Stimulated activated naive CD8-positive, alpha-beta T cell treated with anti-CD3 and anti-CD28 coated beads, Interleukin-15, amount 100 ng/mL, for 72 hours (primary cell): ENCODE data around the gene DGKA.

Experiments used
- ATAC-seq: fragments of 150-1000 bp; cut with Tn5 transposase; 2 replicates; pipeline ENCODE4 v1.10.0; 2021; ENCODE audit warnings: mild to moderate bottlenecking, moderate library complexity
- DNase-seq, 2 donors: peaks; one replicate each; pipeline ENCODE4 v3.0.0; 2021 to 2022
- H3K27ac Mint-ChIP-seq, 2 donors: one replicate each; pipeline ENCODE4 v1.8.0; 2022; ENCODE audit warnings: mild to moderate bottlenecking in 2 of 2, mixed read lengths in 2 of 2, moderate library complexity in 2 of 2
- H3K27me3 Mint-ChIP-seq: one replicate; pipeline ENCODE4 v1.8.0; 2022; ENCODE audit warnings: mixed read lengths
- H3K4me1 Mint-ChIP-seq: one replicate; pipeline ENCODE4 v1.8.0; 2022; ENCODE audit warnings: mild to moderate bottlenecking, mixed read lengths
- H3K4me3 Mint-ChIP-seq, 2 donors: one replicate each; pipeline ENCODE4 v1.8.0; 2022; ENCODE audit warnings: mild to moderate bottlenecking in 2 of 2, mixed read lengths in 2 of 2, moderate library complexity in 1 of 2
- H3K9me3 Mint-ChIP-seq, 2 donors: one replicate each; pipeline ENCODE4 v1.8.0; 2022; ENCODE audit warnings: mixed read lengths in 2 of 2

The DGKA gene

DNA sequence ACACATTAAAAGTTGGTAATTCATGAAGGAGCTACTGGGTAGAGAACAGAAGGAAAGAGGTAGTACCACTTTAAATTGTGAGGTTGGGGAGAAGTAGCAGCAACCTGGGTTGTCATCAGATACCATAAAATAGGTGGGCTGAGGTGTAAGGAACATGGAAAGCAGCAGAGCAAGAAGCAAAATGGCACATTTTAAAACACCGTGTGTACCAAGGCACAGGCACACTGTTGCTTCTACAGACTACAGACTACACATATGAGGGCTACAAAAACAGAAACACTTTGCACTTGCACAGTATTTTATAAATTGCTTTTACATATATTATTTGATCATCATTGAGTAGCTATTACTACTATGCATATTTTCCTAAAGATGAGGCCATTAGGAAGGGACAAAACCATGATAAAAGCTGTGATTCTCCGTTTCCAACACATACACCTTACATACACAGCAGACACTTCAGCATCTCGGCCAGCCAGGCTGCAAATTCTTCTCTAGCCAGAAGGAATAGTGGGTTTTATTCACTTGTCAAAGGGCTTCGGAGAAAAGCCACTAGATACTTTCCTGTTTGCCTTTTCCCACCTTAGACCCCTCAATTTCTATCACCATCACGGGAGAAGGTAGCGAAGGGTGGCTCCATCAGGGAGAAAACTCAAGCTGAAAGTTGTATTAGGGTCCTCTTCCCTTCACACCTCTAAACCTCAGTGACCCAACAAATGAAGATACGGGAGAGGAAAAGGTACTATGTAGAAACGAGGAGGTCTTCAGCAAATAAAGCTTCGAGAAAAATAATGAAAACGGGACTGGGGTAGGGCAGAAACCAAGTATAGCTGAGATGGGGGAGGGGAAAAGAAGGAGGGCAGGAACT lies 4.9 kb upstream of the DGKA start:
- Mint-ChIP-seq H3K27me3 (no peaks in the 10 kb centered on the region), H3K27ac (peak overlapping the region; percentile 97 to 99), H3K9me3 (no peaks in the 10 kb centered on the region), H3K4me3 (peak overlapping the region; percentile 91 to 92), H3K4me1 (peaks cover 54% of the 10 kb centered on the region)
- DNase-seq (peak in 1 of 2 donors; percentile 23), ATAC-seq (no peak)

DNA sequence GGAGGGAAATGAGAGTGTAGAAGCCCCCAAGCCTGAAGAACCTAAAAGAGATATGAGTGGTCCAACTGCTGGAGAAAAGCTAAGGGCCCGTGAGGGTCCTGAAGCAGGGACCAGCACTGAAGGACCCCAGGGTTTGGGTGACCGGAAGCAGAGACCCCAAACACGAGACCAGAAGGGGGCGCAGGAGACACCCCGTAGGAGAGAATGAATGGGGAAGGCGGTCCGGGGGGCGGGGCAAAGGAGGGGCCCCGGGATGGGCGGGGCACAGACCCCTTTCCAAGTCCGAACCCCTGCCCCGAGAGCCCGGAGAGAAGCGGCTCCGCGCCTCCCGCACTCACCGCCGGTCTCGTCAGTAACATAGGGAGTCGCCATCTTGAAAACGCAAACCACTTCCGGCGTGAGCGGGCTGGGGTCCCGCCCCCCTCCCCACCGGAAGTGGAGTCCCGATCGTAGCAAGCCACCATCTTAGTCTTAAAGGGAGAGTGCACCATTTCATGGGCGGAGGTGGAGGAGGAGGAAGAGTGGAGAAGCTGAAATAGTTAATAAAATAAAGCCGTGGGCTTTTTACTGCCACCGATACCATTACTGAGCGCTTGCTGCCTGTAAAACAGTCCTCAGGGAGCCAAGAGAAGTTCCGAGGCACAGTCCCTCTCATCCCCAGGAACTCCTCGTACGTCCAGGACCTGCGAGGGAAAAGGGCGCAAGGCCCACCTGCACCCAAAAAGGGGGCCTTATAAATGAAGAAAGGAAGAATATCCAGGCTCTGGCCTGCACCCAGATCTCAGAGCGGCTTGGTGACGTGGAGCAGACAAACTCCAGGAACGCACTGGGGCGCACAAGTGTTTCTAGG lies 4.0 kb upstream of the DGKA start:
- peak overlapping the region; percentile 91 to 92 for H3K4me3 Mint-ChIP-seq
- ATAC-seq: peak; percentile 58
- peak; percentile 89 to 94 for DNase-seq
- no peaks in the 10 kb centered on the region for H3K27me3 Mint-ChIP-seq
- peaks cover 48% of the 10 kb centered on the region for H3K4me1 Mint-ChIP-seq
- H3K27ac Mint-ChIP-seq: peak overlapping the region; percentile 97 to 99
- no peaks in the 10 kb centered on the region for H3K9me3 Mint-ChIP-seq

DNA sequence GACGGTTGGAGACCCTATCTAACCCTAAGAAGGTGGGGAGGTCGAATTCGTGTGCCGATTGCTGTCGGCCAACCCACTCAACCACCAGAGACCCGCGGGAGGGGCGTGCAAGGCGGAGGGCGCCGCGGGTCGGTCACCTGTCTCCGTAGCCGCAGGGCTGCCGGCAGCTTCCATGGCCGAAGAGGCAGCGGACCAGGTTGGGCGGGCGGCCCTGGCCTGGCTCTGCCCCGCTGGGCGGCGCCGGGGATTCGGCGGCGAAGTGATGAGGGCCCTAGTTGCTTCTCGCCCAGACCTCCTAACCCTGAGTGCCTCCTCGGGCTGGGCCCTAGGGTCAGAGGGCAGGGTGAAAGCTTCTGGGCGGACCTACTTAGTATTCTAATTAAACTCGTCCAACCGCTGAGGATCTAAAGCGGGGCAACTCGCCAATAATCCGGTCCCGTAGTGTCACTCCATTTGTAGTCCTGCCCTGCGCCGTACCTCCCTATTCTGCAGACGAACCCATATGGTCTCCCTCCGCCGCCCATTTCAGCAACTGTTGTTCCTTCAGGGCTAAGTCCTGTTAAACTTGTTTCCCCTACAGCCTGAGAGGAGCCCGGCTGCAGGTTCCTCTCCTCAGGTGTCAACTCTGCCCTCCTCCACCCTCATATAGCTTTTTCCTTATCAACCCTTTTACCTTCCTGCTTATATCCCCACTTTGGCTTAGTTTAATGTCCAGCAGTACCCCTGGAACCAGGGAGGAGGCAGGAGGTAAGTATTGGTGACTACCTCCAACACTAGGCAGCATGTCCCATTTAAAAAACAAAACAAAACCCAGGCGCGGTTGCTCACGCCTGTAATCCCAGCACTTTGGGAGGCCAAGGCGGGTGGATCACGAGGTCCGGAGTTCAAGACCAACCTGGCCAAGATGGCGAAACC lies 3.1 kb upstream of the DGKA start, which contains the start of gene PYM1:
TSS of gene PYM1 (minus strand) at position 307 of the 915 bp plus-strand sequence. CDS start at position 174, 133 bp downstream.
- Mint-ChIP-seq H3K9me3 (no peaks in the 10 kb centered on the region), H3K27me3 (no peaks in the 10 kb centered on the region), H3K27ac (peak within 1 kb of the TSS; percentile 97 to 99), H3K4me3 (peak within 1 kb of the TSS; percentile 91 to 92), H3K4me1 (peaks cover 40% of the 10 kb centered on the region)
- DNase-seq (peak; percentile 75 to 85), ATAC-seq (peak; percentile 54)

DNA sequence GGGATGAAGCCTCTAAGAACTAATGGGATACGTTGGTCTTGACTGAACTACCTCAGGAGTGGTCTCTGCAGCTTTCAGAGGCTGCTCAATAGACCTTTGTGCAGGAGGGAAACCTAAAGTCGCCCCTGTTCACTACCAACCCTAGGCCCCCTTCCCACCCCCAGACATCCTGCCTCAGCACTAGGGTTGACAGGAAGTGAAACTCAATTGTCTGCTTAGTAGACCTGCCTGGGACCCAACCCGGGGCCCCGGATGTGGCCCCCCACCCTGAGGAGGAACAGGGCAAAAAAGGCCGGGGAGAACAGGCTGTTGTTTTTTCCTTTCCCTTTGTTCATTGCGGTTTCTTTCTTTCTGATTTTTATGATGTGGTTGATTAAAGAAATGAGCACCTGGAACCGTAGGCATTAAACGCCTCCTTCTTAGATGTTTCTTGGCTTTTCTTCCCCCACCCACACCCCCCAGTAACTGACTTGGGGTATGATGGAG lies 1.6 kb upstream of the DGKA start:
- DNase-seq (peak; percentile 88 to 93), ATAC-seq (peak; percentile 72)
- Mint-ChIP-seq H3K4me1 (peaks cover 40% of the 10 kb centered on the region), H3K27ac (peak overlapping the region; percentile 96 to 99), H3K27me3 (no peaks in the 10 kb centered on the region), H3K4me3 (peak overlapping the region; percentile 91 to 92), H3K9me3 (no peaks in the 10 kb centered on the region)

DNA sequence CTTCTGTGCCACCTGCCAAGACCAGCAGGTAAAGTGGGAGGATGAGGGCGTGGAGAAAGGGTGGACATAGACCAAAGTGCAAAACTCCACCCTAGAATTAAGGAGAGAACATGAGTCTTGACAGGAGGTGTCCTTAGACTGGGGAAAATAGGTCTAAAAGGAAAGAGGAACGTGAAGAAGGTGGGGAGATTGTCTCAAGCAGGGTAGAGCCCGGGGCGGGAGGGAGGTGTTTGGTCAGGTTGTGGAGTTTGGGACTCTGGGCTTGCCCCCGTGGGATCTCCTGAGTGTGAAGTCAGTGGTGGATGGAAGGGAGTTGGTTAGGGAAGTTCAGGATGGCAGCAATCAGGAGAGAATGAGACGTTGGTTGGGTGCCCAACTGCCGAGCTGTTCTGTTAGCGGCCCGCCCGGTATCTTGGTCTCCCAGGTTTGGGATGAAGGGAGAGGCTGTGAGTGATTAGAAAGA lies 386 bp downstream of the DGKA start:
- Mint-ChIP-seq H3K27ac (peak overlapping the region; percentile 95 to 97), H3K4me3 (peak overlapping the region; percentile 91 to 92), H3K9me3 (no peaks in the 10 kb centered on the region), H3K4me1 (peaks cover 45% of the 10 kb centered on the region), H3K27me3 (no peaks in the 10 kb centered on the region)
- ATAC-seq (no peak), DNase-seq (no peak)

DNA sequence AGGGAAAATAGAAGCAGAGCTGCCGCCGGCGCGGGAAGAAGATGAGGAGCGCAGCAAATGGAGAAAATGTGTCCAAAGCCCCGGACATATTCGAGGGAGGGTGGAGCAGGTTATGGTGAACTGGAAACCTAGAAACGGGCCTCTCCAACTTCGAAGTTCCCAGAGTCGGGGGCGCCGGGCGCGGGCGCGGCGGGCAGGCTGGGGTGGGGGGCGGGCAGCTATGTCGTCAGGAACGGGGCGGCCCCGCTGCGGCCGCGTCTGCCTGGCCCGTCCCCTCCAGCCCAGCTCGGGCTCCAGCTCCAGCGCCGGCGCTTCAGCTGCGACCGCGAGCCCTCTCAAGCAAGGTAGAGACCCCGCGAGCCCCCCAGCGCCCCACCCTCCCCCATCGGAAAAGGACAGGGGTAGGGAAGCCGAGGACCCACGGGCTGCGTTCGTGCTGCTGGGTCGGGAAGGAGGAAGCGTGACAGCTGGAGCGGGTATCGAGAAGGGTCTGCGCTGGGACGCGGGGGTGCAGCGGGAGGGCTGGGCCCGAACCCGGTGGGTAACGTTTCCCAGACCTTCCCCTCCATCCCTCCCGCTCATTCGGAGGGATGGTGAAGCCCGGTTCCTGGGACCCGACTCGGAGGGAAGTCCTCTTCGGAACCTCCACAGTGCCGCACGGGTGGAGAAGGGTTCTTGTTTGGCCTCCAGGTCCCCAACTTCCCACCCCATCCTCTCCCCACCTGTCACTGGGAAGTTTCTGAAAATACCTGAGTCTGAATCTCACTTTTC lies 1.0 kb downstream of the DGKA start:
- Mint-ChIP-seq H3K27ac (peak overlapping the region; percentile 95 to 97), H3K27me3 (no peaks in the 10 kb centered on the region), H3K9me3 (no peaks in the 10 kb centered on the region), H3K4me3 (peak overlapping the region; percentile 91 to 92), H3K4me1 (peaks cover 51% of the 10 kb centered on the region)
- DNase-seq (peak in 1 of 2 donors; percentile 27), ATAC-seq (no peak)

DNA sequence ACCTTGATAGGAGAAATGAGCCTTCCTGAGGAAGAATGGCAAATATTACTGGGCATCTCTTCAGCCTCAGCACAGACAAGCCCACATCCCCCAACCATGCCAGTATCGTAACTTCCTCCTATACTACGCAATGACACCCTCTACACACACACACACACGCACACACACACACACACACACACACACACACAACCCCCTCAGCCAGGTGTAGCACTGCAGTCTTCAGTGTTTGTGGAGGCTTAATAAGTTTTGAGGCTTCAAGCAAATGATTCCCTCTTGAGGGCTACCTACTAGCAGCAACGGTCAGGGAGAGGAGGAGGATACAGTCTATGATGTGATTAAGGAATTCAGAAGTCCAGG lies 1.6 kb downstream of the DGKA start:
- ATAC-seq: peak; percentile 23
- H3K9me3 Mint-ChIP-seq: no peaks in the 10 kb centered on the region
- H3K27me3 Mint-ChIP-seq: no peaks in the 10 kb centered on the region
- peak overlapping the region; percentile 91 to 92 for H3K4me3 Mint-ChIP-seq
- peak overlapping the region; percentile 90 to 92 for H3K27ac Mint-ChIP-seq
- peaks cover 57% of the 10 kb centered on the region for H3K4me1 Mint-ChIP-seq
- peak in 1 of 2 donors; percentile 52 for DNase-seq

DNA sequence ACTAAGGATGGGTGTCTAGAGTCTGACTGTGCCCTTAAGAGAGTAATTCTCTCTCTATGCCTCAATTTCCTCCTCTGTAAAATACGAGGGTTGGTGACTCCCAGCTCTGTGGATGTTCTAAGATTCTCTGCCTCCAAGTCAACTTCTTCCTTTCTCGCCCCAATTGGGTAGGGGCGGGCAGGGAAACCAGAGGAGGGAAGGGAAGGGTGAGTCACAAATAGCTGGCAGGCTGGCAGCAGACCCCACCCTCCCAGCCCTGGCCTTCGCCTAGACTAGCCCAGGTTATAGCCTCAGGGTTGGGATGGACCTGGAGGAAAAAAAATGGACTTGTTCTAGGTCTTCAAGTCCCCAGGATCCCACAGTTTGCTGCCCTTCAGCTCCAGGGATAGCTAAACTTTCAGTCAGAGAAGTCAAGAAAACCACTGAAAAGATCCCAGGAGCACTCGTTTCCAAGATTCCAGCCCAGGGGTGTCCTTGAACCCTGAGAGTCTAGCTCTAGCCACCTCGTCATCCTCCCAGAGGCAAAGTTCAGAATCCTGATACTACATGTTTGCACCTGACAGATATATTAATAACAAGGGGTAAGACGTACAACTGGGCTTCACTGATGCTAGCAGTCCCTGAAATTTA lies 2.3 kb downstream of the DGKA start:
- DNase-seq (no peak), ATAC-seq (no peak)
- H3K27me3 Mint-ChIP-seq: no peaks in the 10 kb centered on the region
- H3K27ac Mint-ChIP-seq: peak overlapping the region; percentile 46 to 92
- no peaks in the 10 kb centered on the region for H3K9me3 Mint-ChIP-seq
- peak overlapping the region; percentile 91 to 92 for H3K4me3 Mint-ChIP-seq
- H3K4me1 Mint-ChIP-seq: peaks cover 65% of the 10 kb centered on the region

DNA sequence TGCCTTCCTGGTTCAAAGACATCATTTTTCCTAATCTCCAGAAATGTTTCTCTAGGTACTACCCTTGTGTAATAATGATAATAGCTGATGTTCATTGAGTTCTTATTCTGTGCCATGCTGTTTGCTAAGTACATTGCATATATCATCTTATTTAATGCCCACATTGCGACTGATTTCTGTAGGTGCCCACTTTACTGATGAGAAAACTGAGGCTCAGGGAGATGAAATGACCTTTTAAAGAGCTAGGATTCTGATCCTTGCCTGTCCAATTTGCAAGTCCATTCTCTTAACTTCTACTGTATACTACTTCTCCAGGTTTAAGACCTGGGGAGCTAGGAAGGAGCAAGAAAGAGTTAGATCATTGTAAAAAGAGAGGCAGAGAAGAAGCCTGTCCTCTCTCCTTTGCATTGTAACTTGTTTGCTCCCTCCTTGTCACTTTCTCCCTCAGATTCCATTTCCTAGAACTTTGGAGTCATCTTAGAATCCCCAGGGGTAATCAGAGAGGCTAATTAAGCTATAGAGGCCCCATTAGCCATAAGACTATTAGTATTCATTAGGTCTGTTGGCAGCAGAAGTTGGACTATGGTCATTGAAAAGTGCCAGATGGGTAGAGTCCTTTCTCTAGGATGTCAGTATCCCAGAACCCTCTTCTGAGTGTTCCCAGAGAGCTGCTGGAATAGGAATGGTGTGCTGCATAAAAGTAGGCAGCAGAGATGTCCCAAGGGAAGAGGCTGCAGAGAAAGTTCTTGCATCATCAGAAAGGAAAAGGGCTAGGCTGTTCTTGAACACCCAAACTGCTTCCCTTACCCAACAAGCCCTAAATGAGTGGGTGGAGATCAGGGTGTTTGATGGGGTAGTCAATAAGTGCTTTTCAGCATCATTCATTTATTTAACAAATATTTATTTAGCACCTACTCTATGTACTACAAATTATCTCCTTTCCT lies 3.1 kb downstream of the DGKA start:
- Mint-ChIP-seq H3K4me1 (peaks cover 71% of the 10 kb centered on the region), H3K27me3 (no peaks in the 10 kb centered on the region), H3K27ac (peak overlapping the region in 1 of 2 donors; percentile 46), H3K4me3 (peak overlapping the region; percentile 91 to 92), H3K9me3 (no peaks in the 10 kb centered on the region)
- DNase-seq (no peak), ATAC-seq (no peak)

DNA sequence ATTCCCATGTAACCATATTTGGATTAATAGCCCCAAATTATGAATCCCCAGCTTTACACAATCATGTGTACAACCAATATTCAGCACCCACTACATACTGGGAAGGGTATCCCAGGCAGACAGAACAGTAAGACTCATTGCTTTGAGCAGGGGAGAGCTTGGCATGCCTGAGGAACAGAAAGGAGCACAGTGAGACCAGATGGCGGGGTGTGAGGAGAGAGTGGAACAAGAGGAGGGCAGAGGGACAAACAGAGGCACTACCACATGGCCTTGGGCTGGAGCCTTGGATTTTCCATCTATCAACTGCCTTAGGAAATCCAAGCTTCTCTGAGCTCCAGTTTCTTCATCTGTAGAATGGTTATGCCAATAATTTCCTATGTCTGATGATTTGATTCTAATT lies 3.8 kb downstream of the DGKA start:
- H3K27me3 Mint-ChIP-seq: no peaks in the 10 kb centered on the region
- H3K4me1 Mint-ChIP-seq: peaks cover 71% of the 10 kb centered on the region
- H3K4me3 Mint-ChIP-seq: peak overlapping the region; percentile 91 to 92
- H3K27ac Mint-ChIP-seq: peak overlapping the region; percentile 2 to 23
- DNase-seq (no peak), ATAC-seq (no peak)
- H3K9me3 Mint-ChIP-seq: no peaks in the 10 kb centered on the region

DNA sequence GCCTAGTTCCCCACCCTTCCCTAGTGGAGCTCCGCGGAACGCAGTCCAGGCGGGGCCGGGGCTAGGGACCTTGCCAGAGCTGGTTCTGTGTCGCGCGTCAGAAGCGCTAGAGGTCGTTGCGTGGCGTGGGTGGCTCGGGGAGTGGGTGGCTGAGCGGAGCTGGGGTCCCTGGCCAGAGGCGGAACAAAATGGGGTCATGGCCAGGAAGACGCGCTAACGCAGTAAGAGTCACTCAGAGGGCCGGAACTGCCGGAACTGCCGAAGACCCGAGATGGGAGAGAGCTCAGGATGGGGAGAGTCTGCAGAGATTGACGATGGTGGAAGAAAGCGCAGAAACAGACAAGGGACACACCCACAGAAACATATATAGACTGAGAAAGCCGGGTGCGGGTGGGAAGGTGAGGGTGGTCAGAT lies 4.8 kb downstream of the DGKA start:
- peak in 1 of 2 donors; percentile 33 for DNase-seq
- Mint-ChIP-seq H3K27ac (peak overlapping the region; percentile 67 to 84), H3K4me3 (peak overlapping the region; percentile 91 to 92), H3K9me3 (no peaks in the 10 kb centered on the region), H3K27me3 (no peaks in the 10 kb centered on the region), H3K4me1 (peaks cover 71% of the 10 kb centered on the region)
- peak; percentile 11 for ATAC-seq

DNA sequence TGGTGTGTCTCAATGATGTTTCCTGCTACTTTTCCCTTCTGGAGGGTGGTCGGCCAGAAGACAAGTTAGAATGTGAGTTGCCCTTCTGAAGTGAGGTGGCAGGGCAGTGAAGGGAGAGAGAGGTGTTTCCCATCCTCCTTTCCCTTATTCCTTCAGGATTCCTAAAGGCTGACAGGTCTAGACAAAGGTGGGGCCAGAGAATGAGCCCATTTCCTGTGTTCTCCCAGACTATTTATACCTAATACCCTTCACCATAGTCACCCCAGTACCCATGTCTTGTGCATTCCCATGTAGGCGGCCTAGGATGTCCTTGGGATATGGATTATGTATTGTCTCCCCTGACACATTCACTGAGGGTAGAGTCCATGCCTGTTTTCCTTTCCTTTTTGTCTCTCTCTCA lies 7.0 kb downstream of the DGKA start:
- ATAC-seq (no peak), DNase-seq (no peak)
- Mint-ChIP-seq H3K27ac (peak overlapping the region in 1 of 2 donors; percentile 60), H3K9me3 (no peaks in the 10 kb centered on the region), H3K4me1 (peaks cover 87% of the 10 kb centered on the region), H3K27me3 (no peaks in the 10 kb centered on the region), H3K4me3 (peak overlapping the region in 1 of 2 donors; percentile 7)
